H1 (cell line): ENCODE results near the gene RBM4B.

Experiments used
- POLR2A ChIP-seq, 2 experiments: IDR thresholded peaks; 1 replicate in 1 of 2; 2 replicates in 1 of 2; pipeline ENCODE4 v1.6.1; 2011; ENCODE audit warnings: low read depth in 2 of 2, low read length in 2 of 2, mild to moderate bottlenecking in 2 of 2; ENCODE audit errors: control extremely low read depth in 1 of 2
- SP4 ChIP-seq: IDR thresholded peaks from 2 replicates; pipeline ENCODE4 v1.6.1; 2012; ENCODE audit warnings: low read length, inconsistent platforms
- TCF12 ChIP-seq: IDR thresholded peaks from 2 replicates; pipeline ENCODE4 v1.6.1; 2011; ENCODE audit warnings: low read depth, mild to moderate bottlenecking, low read length
- TF ChIP-seq, protein P1 (sequence below): fragments of 300-600 bp; sonication (generic); IDR thresholded peaks from 2 replicates; pipeline ENCODE4 v1.7.1; 2012; ENCODE audit warnings: low read length, moderate library complexity, mild to moderate bottlenecking, inconsistent platforms; ENCODE audit not compliant: insufficient replicate concordance

DNA sequence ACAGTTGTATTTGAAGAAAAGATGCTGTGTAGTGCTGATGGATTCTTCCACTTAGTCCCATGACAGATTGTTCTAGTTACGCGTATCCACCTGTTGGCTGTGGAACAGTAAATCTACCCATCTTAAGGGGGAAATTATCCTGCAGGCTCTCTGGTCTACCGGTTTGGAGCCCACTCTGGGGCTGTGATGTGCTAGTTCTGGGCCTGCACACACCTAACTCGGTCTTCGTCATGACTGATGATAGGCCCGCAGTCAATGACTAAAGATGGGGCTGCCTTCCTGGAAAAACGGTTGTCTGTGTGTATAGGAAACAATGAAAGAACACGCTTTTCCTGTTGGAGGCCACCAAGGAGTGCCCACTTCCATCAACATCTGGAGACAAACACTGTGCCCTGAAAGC is 6.2 kb upstream of the RBM4B start:
- TF ChIP-seq TCF12 = no peak
- TF ChIP-seq, protein P1, sequence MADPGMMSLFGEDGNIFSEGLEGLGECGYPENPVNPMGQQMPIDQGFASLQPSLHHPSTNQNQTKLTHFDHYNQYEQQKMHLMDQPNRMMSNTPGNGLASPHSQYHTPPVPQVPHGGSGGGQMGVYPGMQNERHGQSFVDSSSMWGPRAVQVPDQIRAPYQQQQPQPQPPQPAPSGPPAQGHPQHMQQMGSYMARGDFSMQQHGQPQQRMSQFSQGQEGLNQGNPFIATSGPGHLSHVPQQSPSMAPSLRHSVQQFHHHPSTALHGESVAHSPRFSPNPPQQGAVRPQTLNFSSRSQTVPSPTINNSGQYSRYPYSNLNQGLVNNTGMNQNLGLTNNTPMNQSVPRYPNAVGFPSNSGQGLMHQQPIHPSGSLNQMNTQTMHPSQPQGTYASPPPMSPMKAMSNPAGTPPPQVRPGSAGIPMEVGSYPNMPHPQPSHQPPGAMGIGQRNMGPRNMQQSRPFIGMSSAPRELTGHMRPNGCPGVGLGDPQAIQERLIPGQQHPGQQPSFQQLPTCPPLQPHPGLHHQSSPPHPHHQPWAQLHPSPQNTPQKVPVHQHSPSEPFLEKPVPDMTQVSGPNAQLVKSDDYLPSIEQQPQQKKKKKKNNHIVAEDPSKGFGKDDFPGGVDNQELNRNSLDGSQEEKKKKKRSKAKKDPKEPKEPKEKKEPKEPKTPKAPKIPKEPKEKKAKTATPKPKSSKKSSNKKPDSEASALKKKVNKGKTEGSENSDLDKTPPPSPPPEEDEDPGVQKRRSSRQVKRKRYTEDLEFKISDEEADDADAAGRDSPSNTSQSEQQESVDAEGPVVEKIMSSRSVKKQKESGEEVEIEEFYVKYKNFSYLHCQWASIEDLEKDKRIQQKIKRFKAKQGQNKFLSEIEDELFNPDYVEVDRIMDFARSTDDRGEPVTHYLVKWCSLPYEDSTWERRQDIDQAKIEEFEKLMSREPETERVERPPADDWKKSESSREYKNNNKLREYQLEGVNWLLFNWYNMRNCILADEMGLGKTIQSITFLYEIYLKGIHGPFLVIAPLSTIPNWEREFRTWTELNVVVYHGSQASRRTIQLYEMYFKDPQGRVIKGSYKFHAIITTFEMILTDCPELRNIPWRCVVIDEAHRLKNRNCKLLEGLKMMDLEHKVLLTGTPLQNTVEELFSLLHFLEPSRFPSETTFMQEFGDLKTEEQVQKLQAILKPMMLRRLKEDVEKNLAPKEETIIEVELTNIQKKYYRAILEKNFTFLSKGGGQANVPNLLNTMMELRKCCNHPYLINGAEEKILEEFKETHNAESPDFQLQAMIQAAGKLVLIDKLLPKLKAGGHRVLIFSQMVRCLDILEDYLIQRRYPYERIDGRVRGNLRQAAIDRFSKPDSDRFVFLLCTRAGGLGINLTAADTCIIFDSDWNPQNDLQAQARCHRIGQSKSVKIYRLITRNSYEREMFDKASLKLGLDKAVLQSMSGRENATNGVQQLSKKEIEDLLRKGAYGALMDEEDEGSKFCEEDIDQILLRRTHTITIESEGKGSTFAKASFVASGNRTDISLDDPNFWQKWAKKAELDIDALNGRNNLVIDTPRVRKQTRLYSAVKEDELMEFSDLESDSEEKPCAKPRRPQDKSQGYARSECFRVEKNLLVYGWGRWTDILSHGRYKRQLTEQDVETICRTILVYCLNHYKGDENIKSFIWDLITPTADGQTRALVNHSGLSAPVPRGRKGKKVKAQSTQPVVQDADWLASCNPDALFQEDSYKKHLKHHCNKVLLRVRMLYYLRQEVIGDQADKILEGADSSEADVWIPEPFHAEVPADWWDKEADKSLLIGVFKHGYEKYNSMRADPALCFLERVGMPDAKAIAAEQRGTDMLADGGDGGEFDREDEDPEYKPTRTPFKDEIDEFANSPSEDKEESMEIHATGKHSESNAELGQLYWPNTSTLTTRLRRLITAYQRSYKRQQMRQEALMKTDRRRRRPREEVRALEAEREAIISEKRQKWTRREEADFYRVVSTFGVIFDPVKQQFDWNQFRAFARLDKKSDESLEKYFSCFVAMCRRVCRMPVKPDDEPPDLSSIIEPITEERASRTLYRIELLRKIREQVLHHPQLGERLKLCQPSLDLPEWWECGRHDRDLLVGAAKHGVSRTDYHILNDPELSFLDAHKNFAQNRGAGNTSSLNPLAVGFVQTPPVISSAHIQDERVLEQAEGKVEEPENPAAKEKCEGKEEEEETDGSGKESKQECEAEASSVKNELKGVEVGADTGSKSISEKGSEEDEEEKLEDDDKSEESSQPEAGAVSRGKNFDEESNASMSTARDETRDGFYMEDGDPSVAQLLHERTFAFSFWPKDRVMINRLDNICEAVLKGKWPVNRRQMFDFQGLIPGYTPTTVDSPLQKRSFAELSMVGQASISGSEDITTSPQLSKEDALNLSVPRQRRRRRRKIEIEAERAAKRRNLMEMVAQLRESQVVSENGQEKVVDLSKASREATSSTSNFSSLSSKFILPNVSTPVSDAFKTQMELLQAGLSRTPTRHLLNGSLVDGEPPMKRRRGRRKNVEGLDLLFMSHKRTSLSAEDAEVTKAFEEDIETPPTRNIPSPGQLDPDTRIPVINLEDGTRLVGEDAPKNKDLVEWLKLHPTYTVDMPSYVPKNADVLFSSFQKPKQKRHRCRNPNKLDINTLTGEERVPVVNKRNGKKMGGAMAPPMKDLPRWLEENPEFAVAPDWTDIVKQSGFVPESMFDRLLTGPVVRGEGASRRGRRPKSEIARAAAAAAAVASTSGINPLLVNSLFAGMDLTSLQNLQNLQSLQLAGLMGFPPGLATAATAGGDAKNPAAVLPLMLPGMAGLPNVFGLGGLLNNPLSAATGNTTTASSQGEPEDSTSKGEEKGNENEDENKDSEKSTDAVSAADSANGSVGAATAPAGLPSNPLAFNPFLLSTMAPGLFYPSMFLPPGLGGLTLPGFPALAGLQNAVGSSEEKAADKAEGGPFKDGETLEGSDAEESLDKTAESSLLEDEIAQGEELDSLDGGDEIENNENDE = no peak
- no peak for TF ChIP-seq SP4
- TF ChIP-seq POLR2A (IDR thresholded peaks at IDR 0.05; ENCODE audit: control extremely low read depth in 1 of 2, low read depth in 2 of 2, low read length in 2 of 2) = no peak
